HFF-Myc (cell line): ENCODE results near the gene CCDC73.
"Not testable (repeated sequence)": the region's sequence is repeated elsewhere in the genome, so short reads cannot be mapped to it uniquely, and the experiment has no call there.

Source experiments
- DNase-seq: peaks from one replicate; pipeline ENCODE4 v3.0.0-alpha.2; 2011; ENCODE audit warnings: low read depth; ENCODE audit errors: extremely low read depth
- H3K4me3 ChIP-seq: replicated peaks from 2 replicates; pipeline ENCODE4 v1.5.1; 2011; ENCODE audit warnings: low read depth, mild to moderate bottlenecking, control low read depth, low read length
- CTCF ChIP-seq: IDR thresholded peaks from 2 replicates; pipeline ENCODE4 v1.5.1; 2012; ENCODE audit warnings: mild to moderate bottlenecking, low read depth, low read length, control low read depth; ENCODE audit errors: missing control alignments

CCDC73 gene

GRCh38 chr11:32826113-32826512 lies 31.7 kb upstream of the CCDC73 start:
- DNase-seq: no peak
- no peak overlapping the region for H3K4me3 ChIP-seq
- no peak for TF ChIP-seq CTCF

- DNase-seq, H3K4me3 ChIP-seq: not testable (repeated sequence)
Observed at GRCh38 chr11:32823617-32824016, 29.2 kb upstream of the CCDC73 start.

GRCh38 chr11:32821917-32822560 lies 27.6 kb upstream of the CCDC73 start:
- no peak overlapping the region for H3K4me3 ChIP-seq
- TF ChIP-seq CTCF: no peak
- DNase-seq: no peak

- DNase-seq: no peak
- TF ChIP-seq CTCF: no peak
- H3K4me3 ChIP-seq: no peak overlapping the region
Observed at GRCh38 chr11:32821517-32821916, 27.1 kb upstream of the CCDC73 start.

GRCh38 chr11:32820497-32820896 lies 26.0 kb upstream of the CCDC73 start:
- no peak overlapping the region for H3K4me3 ChIP-seq
- TF ChIP-seq CTCF: no peak
- no peak for DNase-seq

- H3K4me3 ChIP-seq: no peak overlapping the region
- DNase-seq: no peak
- no peak for TF ChIP-seq CTCF
Observed at GRCh38 chr11:32819187-32819586, 24.7 kb upstream of the CCDC73 start.

- DNase-seq: no peak
- no peak for TF ChIP-seq CTCF
- H3K4me3 ChIP-seq: no peak overlapping the region
Observed at GRCh38 chr11:32817852-32818183, 23.4 kb upstream of the CCDC73 start.
